GM19324 (cell line): Measurements from ENCODE around the gene ERFL.
"Not testable (repeated sequence)": the region's sequence is repeated elsewhere in the genome, so short reads cannot be mapped to it uniquely, and the experiment has no call there.

Source experiments
- ATAC-seq: cut with Tn5 transposase; IDR thresholded peaks from one replicate; pipeline ENCODE4 v1.9.1; 2021; ENCODE audit warnings: mild to moderate bottlenecking, moderate library complexity; ENCODE audit not compliant: unreplicated experiment, low FRiP score

Gene ERFL

GRCh38 chr19:41879670-41880328 is 48.5 kb downstream of the ERFL start:
- no peak for ATAC-seq

DNA sequence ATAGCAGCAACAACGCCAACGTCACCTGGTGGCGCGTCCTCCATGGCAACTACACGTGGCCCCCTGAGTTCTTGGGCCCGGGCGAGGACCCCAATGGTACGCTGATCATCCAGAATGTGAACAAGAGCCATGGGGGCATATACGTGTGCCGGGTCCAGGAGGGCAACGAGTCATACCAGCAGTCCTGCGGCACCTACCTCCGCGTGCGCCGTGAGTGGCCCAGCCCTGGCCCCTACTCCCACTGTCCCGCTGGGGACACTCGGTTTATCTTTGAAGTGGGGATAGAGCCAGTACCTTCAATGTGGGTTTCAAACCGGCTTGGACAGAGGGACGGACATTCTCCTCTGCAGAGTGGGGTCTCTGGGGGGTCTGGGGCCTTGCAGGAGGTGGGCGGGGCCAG is 49.2 kb downstream of the ERFL start:
- no peak for ATAC-seq

- ATAC-seq = no peak
Observed at GRCh38 chr19:41877916-41878905, 50.0 kb downstream of the ERFL start.

DNA sequence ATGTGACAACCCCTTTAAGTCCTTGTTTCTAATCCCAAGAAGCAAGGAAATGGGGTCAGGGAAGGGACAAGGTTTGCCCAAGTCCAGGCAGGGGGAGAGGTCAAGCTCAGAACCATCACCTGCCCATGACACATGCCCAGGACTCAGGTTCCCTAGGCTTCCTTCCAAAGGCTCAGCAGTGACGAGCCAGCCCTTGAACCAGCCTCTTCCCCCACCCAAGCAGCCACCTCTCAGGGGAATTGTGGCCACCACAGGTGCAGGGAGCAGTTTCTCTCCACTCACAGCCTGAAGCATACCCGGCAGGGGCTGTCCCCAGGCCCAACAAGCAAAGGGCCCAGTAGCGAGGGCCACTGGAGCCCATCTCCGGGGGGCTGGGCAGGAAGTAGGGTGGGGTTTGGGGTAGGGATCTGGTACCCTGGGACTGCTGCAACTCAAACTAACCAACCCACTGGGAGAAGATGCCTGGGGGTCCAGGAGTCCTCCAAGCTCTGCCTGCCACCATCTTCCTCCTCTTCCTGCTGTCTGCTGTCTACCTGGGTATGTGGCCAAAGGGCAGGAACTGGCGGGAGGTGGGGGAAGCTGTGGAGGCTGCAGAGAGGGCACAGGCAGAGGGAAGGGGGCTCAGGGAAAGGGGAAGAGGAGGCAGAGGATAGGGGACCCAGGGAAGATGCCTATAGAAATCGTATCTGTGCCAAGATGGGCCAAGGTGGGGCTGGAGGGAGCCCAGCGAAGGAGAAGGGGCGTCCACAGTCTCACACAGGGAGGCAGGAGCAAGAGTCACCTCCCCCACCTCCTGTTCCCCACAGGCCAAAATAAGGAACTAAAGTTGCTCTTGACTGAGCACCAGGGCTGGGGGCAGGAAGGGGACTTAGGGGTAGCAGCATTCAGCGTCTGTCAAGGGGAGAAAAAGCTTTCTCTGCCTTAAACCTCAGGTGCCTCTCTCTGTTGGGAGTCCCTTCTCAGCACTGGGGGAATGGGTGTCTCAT is 51.1 kb downstream of the ERFL start, which contains the start of gene CD79A:
Gene CD79A, plus strand, starts transcription at position 433 of the 986 bp plus-strand sequence. Its CDS starts 26 bp downstream, at position 459.
- ATAC-seq = peak; percentile 65

GRCh38 chr19:41875973-41876372 is 52.3 kb downstream of the ERFL start:
- not testable (repeated sequence) for ATAC-seq

- no peak for ATAC-seq
Observed at GRCh38 chr19:41872775-41873647, 55.2 kb downstream of the ERFL start.

DNA sequence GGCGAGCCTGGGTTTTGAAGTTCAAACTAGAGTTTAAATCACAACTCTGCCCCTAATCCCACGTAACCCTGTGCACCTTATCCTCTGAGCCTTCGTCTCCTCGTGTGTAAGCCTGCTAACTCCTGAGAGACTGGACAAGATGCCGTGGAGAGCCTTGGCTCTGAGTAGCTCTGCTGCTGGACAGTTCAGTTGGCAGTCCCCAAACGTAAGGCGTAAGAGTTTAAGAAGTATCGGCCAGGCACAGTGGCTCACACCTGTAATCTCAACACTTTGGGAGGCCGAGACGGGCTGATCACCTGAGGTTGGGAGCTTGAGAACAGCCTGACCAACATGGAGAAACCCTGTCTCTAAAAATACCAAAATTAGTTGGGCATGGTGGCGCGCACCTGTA is 55.9 kb downstream of the ERFL start:
- ATAC-seq = no peak

DNA sequence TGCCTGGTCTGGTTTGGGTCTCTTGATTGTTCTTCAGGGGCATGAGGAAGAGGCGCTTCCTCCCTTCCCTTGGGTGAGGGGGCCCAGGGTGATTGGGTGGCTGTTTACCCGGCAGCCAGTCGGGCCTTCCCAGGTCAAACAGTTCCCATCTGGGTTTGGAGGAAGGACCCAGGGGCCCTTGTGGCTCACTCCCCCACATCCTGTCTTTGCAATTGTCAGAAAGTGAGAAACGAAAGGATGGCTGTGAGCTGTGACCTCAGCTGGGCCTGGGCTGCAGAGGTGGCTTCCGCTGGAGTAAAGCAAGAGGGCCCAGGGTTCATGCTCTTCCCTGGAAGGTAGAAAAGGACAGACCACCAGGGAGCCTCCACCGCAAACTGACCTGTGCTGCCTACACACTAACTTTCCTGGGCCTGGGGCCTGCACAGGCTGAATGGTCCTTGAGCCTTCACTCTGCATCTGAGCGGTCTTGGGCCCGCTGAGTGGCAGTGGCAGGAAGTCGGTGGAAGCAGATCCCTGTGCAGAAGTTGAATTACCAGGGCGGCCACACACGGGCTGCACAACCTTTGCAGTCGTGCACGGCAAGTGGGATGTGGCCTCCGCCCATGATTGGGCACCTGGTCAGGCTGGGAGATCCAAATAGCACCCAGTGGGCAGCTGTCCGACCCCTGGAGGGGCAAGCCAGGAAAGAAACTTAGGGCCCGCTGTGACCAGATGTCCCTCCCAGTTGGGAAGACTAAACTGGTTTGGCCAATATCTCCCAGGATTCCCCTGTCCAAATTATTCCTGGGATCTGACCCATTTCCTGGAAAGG is 56.5 kb downstream of the ERFL start:
- peak; percentile 41 for ATAC-seq

DNA sequence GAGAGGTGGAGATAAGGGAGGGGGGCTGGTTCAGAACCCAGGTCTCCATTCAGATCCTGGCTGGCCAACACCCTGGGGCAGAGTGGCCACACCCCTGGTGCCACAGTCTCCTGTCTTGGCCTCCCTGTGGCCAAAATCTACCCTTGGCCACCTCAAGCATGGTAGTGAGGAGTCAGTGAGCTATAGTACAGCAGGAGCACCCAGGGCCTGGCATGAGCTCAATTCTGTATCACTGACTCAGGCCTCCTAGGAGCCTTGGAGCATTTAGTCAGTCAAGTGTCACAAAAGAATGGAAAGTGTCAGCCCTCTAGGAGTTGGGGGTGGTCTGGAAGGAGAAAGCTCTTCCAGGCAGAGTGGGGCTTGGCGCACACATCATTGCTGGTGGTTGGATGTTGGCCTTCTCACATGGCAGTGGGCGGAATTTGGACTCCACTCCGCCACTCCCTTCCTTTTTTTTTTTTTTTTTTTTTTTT is 57.8 kb downstream of the ERFL start:
- no peak for ATAC-seq

DNA sequence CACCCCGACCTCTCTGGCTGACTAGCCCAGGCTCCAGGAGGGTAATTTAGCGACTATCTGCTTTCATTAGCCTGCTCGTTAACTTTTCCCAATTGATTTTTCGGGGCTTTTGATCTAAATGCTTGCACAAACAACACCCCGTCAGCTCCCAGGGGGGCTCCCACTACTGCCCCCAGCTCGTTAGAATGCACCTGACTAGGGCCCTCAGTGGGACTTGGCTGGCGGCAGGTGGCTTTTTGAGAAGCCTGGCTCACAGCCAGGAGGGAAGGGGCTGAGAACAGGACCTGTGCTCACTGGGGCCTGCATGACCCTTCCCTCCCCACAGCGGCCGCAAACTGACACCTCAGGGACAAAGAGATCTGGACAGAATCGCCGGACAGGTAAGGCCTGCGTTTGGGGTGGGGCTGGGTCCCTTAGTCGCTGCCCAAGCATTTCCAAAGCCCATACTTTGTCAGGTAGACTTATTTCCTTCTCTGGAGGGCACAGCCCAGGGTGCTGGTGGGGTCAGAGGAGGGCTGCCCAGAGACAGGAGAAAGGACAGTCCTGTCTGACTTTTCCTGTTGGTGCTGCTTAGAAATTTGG is 58.8 kb downstream of the ERFL start:
- ATAC-seq = no peak

DNA sequence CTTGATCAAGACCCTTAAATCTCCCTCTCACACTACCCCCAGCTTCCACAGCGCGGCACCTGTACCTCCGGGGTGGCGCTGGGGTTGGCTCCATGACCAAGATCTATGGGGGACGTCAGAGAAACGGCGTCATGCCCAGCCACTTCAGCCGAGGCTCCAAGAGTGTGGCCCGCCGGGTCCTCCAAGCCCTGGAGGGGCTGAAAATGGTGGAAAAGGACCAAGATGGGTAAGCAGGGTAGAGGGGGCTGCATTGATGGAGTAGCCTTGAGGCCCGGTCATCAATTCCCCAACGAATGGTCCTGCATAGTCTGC is 59.3 kb downstream of the ERFL start:
- no peak for ATAC-seq

DNA sequence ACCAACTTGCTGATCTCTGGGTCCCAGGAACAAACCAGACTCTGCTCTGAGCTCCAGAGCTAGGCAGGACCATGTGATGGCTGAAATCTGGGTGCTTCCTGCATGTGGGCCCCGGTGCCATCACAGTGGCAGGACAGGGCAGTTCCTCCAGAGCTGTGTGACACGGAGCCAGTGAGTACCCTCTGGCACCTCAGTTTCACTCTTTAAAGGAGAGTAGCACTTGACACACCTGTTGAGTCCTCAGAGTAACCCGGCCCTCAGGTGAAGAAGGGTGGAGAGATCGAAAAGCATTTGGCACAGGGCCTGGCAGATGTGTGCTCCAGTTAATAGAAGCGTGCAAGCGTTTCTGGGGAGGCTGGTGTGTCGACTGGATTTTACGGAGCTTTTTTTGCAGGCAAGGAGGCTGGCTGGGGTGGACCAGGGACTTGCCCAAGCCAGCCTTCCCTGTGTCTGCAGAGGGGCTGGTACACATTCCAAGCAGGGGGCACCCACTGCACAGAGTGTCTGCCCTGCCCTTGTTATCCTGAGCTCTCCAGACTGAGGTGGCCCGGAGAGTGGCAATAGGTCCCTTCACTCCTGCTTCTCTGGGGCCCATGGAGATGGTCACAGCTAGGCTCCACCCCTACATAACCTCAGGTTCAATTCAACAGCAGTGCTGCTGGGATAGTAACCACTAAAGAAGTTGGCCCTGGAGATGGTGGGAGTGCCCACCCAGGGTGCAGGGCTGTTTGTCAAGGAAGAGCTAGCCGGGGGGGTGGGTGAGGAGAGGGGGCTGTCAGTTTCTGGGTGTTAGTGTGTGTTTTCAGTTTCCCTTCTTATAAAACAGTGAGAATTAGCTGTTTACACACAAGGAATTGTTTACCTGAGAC is 59.9 kb downstream of the ERFL start:
- ATAC-seq = no peak

DNA sequence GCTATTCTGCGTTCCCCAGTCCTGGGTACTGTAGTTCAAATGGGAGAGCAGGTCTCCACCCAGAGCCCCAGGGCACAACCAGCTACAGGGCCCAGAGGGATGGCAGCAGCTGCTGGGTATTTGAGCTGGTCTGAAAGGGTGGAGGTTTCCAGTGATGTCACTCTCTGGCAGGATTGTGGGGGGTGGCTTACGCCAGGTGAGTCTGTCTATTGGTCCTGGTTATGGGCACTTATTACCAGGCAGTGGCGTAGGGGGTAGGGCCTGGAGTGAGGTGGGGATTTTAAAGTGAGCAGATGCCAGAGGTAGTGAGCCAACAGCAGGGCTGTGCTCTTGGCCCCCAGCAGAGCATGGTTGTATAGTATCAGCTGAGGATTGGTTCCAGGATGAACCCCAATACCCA is 62.0 kb downstream of the ERFL start:
- ATAC-seq = no peak

GRCh38 chr19:41864374-41864773 is 63.9 kb downstream of the ERFL start:
- ATAC-seq = no peak

DNA sequence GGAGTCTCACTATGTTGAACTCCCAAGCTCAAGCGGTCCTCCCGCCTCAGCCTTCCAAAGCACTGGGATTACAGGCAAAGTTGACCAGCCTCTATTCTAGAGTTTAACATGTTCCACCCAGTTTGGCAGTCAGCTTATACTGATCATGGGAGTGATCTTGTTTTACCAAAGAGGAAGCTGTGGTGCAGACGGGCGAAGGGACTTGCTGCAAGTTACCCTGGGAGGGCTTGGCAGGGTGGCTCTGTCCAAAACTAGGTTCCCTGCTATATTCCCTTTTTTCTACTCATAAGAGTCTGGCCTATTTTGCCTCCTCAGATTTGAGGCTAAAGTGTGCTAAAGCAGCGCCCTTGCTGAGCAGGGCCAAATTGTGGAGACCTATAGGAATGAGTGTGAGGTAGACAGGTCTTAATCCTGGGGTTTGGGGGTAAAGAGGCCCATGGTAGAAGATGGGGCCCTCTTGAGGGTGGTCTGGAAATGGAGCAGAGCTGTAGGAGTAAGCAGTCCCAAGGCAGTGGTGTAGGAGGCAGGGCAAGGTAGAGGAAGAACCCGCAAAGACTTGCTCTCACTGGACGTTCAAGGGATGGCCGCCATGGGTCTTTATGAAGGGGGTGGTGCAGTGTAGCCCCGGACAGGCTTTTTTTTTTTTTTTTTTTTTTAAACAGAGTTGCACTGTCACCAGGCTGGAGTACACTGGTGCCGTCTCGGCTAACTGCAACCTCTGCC is 64.9 kb downstream of the ERFL start:
- ATAC-seq = no peak

DNA sequence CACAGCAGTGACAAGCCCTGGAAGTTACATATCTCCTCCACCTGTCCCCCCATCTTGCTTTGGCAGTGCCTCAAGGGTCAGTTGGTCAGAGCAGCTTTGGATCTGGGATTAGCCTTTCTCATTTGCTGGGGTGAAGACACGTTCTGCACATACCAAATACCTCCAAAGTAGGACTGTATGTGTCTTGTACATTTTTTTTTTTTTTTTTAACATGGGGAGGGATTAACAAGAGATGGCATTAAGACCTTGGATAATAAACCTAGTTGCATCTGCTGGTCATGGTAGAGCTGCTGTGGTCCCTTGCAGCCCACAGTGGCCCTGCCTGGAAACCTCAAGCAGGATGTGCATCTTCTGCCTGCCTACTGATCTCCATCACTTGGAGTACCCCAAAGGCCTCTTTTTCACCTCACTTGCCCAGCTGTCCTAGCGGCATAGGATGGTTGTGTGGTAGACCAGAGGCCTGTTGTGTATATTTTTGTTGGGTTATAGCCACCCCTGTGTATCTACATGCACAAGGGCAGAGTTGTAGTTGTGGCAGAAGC is 65.7 kb downstream of the ERFL start:
- no peak for ATAC-seq
